ENCODE results near the gene ARF3. TPM values are rescaled to one million over a fixed set of nuclear protein-coding genes. Genes with fewer than 3 reads are reported as not detected.
A peak's percentile ranks its signal among the peaks of the same experiment; 100 is the strongest.

ARF3 gene
- total and polyA plus RNA-seq, 2 of the 13 experiments (the other 11 are each of a cell fraction or from before 2014, with no cell fraction given) = 53.8 to 57.9 TPM

GRCh38 chr12:48957141-48958048 lies at the start of gene ARF3 (continued):
- TF ChIP-seq ZNF281 (CRISPR knock-in tag; IDR thresholded peaks at IDR 0.05; ENCODE audit: borderline replicate concordance) = peak; percentile 82; the same call in 1 of the 2 replicates
- 0 out of 2 replicates have a peak, but pooled peaks have one; percentile 60 for TF ChIP-seq ATF7-NPFF (CRISPR knock-in tag; IDR thresholded peaks at IDR 0.05; ENCODE audit: low read depth)
- TF ChIP-seq MYC (CRISPR knock-in tag; IDR thresholded peaks at IDR 0.05; ENCODE audit: borderline replicate concordance) = peak; percentile 22; the same call in 1 of the 2 replicates
- peak; percentile 80 for TF ChIP-seq ZBTB2 (CRISPR knock-in tag; IDR thresholded peaks at IDR 0.05; ENCODE audit: low read depth)
- TF ChIP-seq SAP130 (CRISPR knock-in tag; IDR thresholded peaks at IDR 0.05; ENCODE audit: low read depth) = peak; percentile 86
- peak; percentile 57; the same call in 1 of the 2 replicates for TF ChIP-seq POGZ (CRISPR knock-in tag; IDR thresholded peaks at IDR 0.05)
- TF ChIP-seq ZNF343 (CRISPR knock-in tag; IDR thresholded peaks at IDR 0.05) = peak; percentile 54; the same call in 1 of the 2 replicates
- TF ChIP-seq ZNF678 (CRISPR knock-in tag; IDR thresholded peaks at IDR 0.05) = no peak
- TF ChIP-seq SNAPC4 (CRISPR knock-in tag; IDR thresholded peaks at IDR 0.05) = no peak
- peak; percentile 79 for TF ChIP-seq KDM2A (CRISPR knock-in tag; IDR thresholded peaks at IDR 0.05; ENCODE audit: borderline replicate concordance, low read depth)
- no peak for TF ChIP-seq ZNF552 (CRISPR knock-in tag; IDR thresholded peaks at IDR 0.05; ENCODE audit: borderline replicate concordance)

Data from HepG2 (cell line).